Stimulated activated naive CD4-positive, alpha-beta T cell treated with Interleukin-2 at 50 U/mL for 16 hours (primary cell): ENCODE results near the gene IFI6.
"Not testable (repeated sequence)": the region's sequence is repeated elsewhere in the genome, so short reads cannot be mapped to it uniquely, and the experiment has no call there.

Source experiments
- DNase-seq: peaks from one replicate; lab custom pipeline; 2025; lab: John Stamatoyannopoulos, UW

Gene IFI6

GRCh38 chr1:27627061-27627460, 44.9 kb downstream of the IFI6 start:
- no peak for DNase-seq

- DNase-seq = no peak
Measured at GRCh38 chr1:27626031-27626935, 45.7 kb downstream of the IFI6 start.

GRCh38 chr1:27624467-27625178, 47.4 kb downstream of the IFI6 start:
- no peak for DNase-seq

GRCh38 chr1:27623327-27624212, 48.4 kb downstream of the IFI6 start:
- DNase-seq = no peak

- no peak for DNase-seq
Measured at GRCh38 chr1:27622828-27623227, 49.2 kb downstream of the IFI6 start.

GRCh38 chr1:27621051-27621920, 50.7 kb downstream of the IFI6 start:
- DNase-seq = no peak

GRCh38 chr1:27619782-27620438, 52.1 kb downstream of the IFI6 start:
- not testable (repeated sequence) for DNase-seq

- no peak for DNase-seq
Measured at GRCh38 chr1:27618341-27619082, 53.5 kb downstream of the IFI6 start.

- DNase-seq = no peak
Measured at GRCh38 chr1:27617420-27617819, 54.6 kb downstream of the IFI6 start.

GRCh38 chr1:27616441-27616840, 55.6 kb downstream of the IFI6 start:
- no peak for DNase-seq
